HepG2 (cell line): ENCODE results near the gene ANKRD44. TPM values are rescaled to one million over a fixed set of nuclear protein-coding genes. Genes with fewer than 3 reads are reported as not detected.

Source experiments
- ATAC-seq: fragments of 200-7000 bp; cut with Tn5 transposase; 3 replicates; pipeline ENCODE4 v1.9.1; 2020; ENCODE audit warnings: mild to moderate bottlenecking, moderate library complexity
- BruUV-seq: library from RNA; stranded (reverse); fragments of 400-500 nt; replicated peaks from 2 replicates; lab custom pipeline; 2021; lab: Mats Ljungman, UMichigan
- CTCF ChIA-PET: fragments of 300-600 bp; formaldehyde crosslinking; extraction: SDS; loops from one replicate; lab custom pipeline; 2021; ENCODE audit warnings: low total read pairs, inconsistent platforms, low intra/inter-chr PET ratio; lab: Yijun Ruan, JAX
- POLR2A ChIA-PET: fragments of 350-600 bp; sonication (Branson Sonifier 250); formaldehyde crosslinking; loops from one replicate; lab custom pipeline; 2020; ENCODE audit warnings: antibody characterized with exemption, inconsistent platforms; lab: Yijun Ruan, JAX
- DNase-seq: peaks from one replicate; pipeline ENCODE4 v3.0.0-alpha.2; 2015; ENCODE audit warnings: low spot score
- FAIRE-seq: peaks from 3 replicates; lab custom pipeline; 2011; peaks lifted over from hg19 to GRCh38; lab: Jason Lieb, UNC
- H2AFZ ChIP-seq: one replicate; pipeline ENCODE4 v1.6.1; 2011; ENCODE audit warnings: low read length, inconsistent platforms
- H3K27ac ChIP-seq: fragments of 300-600 bp; 3 replicates; pipeline ENCODE4 v1.8.0; 2011; ENCODE audit warnings: mixed run types, mild to moderate bottlenecking, mixed read lengths, low read length, inconsistent platforms; ENCODE audit not compliant: insufficient read depth; ENCODE audit errors: extremely low read length
- H3K27me3 ChIP-seq, 2 experiments: fragments of 200-600 bp in 1 of 2; 2 replicates in 1 of 2; 3 replicates in 1 of 2; pipeline versions ENCODE4 v1.6.0 to v1.8.0; 2011; ENCODE audit warnings: low read length in 2 of 2, mild to moderate bottlenecking in 2 of 2, moderate library complexity in 2 of 2, inconsistent platforms in 1 of 2; ENCODE audit not compliant: insufficient read depth in 2 of 2, control insufficient read depth in 1 of 2
- H3K36me3 ChIP-seq, 2 experiments: fragments of 200-600 bp in 1 of 2; replicated peaks in 1 of 2; 2 replicates in 1 of 2; 3 replicates in 1 of 2; pipeline versions ENCODE4 v1.5.1 to v1.8.0; 2011; ENCODE audit warnings: low read length in 2 of 2, inconsistent platforms in 1 of 2; ENCODE audit not compliant: insufficient read depth in 2 of 2, control insufficient read depth in 1 of 2
- H3K4me1 ChIP-seq: 2 replicates; pipeline ENCODE4 v1.5.1; 2012; ENCODE audit warnings: low read length, inconsistent platforms; ENCODE audit not compliant: insufficient read depth
- H3K4me2 ChIP-seq: 2 replicates; pipeline ENCODE4 v1.6.0; 2011; ENCODE audit warnings: low read depth, low read length, inconsistent platforms
- H3K4me3 ChIP-seq, 3 experiments: fragments of 200-600 bp in 1 of 3; sonication (generic), shearing (Covaris generic) in 1 of 3; replicated peaks in 1 of 3; 2 replicates each; pipeline ENCODE4 v1.5.1; 2011 to 2016; ENCODE audit warnings: low read length in 3 of 3, inconsistent platforms in 2 of 3, low read depth in 2 of 3, mild to moderate bottlenecking in 2 of 3, control low read depth in 1 of 3, mixed read lengths in 1 of 3; ENCODE audit not compliant: insufficient read depth in 1 of 3
- H3K79me2 ChIP-seq: one replicate; pipeline ENCODE4 v1.6.1; 2011; ENCODE audit warnings: low read length, inconsistent platforms; ENCODE audit not compliant: insufficient read depth
- H3K9ac ChIP-seq: 2 replicates; pipeline ENCODE4 v1.6.0; 2011; ENCODE audit warnings: mild to moderate bottlenecking, low read depth, low read length, inconsistent platforms; ENCODE audit not compliant: insufficient read depth
- H3K9me3 ChIP-seq: 2 replicates; pipeline ENCODE4 v1.5.1; 2012; ENCODE audit warnings: mild to moderate bottlenecking, low read length
- H4K20me1 ChIP-seq: 2 replicates; pipeline ENCODE4 v1.6.0; 2011; ENCODE audit warnings: inconsistent platforms, mild to moderate bottlenecking, low read length, moderate library complexity; ENCODE audit not compliant: insufficient read depth
- ADNP ChIP-seq: sonication (generic); formaldehyde crosslinking; IDR thresholded peaks from 2 replicates; pipeline ENCODE4 v1.4.0; 2020; ENCODE audit warnings: missing genetic modification reagents
- CHD2 ChIP-seq: IDR thresholded peaks from 2 replicates; pipeline ENCODE4 v1.6.1; 2011; ENCODE audit warnings: low read depth, low read length, improper control_type of control experiment
- DMAP1 ChIP-seq: IDR thresholded peaks from 2 replicates; pipeline ENCODE4 v1.6.1; 2016
- FOXC1 ChIP-seq: sonication (generic); formaldehyde crosslinking; IDR thresholded peaks from 2 replicates; pipeline ENCODE4 v1.8.0; 2022; ENCODE audit warnings: mild to moderate bottlenecking, missing genetic modification reagents, borderline replicate concordance
- HOXD1 ChIP-seq: sonication (generic); formaldehyde crosslinking; IDR thresholded peaks from 2 replicates; pipeline ENCODE4 v1.5.0; 2020; ENCODE audit warnings: missing genetic modification reagents
- PBX3 ChIP-seq: sonication (generic); formaldehyde crosslinking; IDR thresholded peaks from 2 replicates; pipeline ENCODE4 v1.8.1; 2023; ENCODE audit warnings: missing genetic modification reagents, inconsistent platforms, borderline replicate concordance
- PCBP2 ChIP-seq: fragments of 200-400 bp; formaldehyde crosslinking; optimal IDR thresholded peaks from 2 replicates; pipeline ENCODE3; 2018; ENCODE audit warnings: low read length, low read depth; ENCODE audit not compliant: poor library complexity, severe bottlenecking
- SIX4 ChIP-seq: sonication (generic); formaldehyde crosslinking; IDR thresholded peaks from 2 replicates; pipeline ENCODE4 v1.4.0; 2020; ENCODE audit warnings: missing genetic modification reagents
- SPEN ChIP-seq: sonication (generic); formaldehyde crosslinking; IDR thresholded peaks from 2 replicates; pipeline ENCODE4 v1.5.1; 2020; ENCODE audit warnings: low read depth, mild to moderate bottlenecking, missing genetic modification reagents
- ZKSCAN5 ChIP-seq: sonication (generic); formaldehyde crosslinking; IDR thresholded peaks from 2 replicates; pipeline ENCODE4 v1.5.1; 2020; ENCODE audit warnings: mild to moderate bottlenecking, missing genetic modification reagents
- ZMAT5 ChIP-seq: sonication (generic); formaldehyde crosslinking; IDR thresholded peaks from 2 replicates; pipeline ENCODE4 v1.5.0; 2020; ENCODE audit warnings: mild to moderate bottlenecking, low read depth, missing genetic modification reagents, borderline replicate concordance
- ZMYM4 ChIP-seq: sonication (generic); formaldehyde crosslinking; IDR thresholded peaks from 2 replicates; pipeline ENCODE4 v1.8.1; 2023; ENCODE audit warnings: mild to moderate bottlenecking, missing genetic modification reagents
- ZNF124 ChIP-seq: sonication (generic); formaldehyde crosslinking; IDR thresholded peaks from 2 replicates; pipeline ENCODE4 v1.4.0; 2020; ENCODE audit warnings: missing genetic modification reagents
- ZNF260 ChIP-seq: sonication (generic); formaldehyde crosslinking; IDR thresholded peaks from 2 replicates; pipeline ENCODE4 v1.4.0; 2020; ENCODE audit warnings: missing genetic modification reagents, low read depth, mild to moderate bottlenecking, borderline replicate concordance
- ZNF441 ChIP-seq: sonication (generic); formaldehyde crosslinking; IDR thresholded peaks from 2 replicates; pipeline ENCODE4 v1.7.0; 2021; ENCODE audit warnings: missing genetic modification reagents, borderline replicate concordance
- ZNF460 ChIP-seq: sonication (generic); formaldehyde crosslinking; IDR thresholded peaks from 2 replicates; pipeline ENCODE4 v1.5.1; 2020; ENCODE audit warnings: missing genetic modification reagents, mild to moderate bottlenecking, borderline replicate concordance
- ZNF850 ChIP-seq: sonication (generic); formaldehyde crosslinking; conservative IDR thresholded peaks from 2 replicates; pipeline ENCODE4 v1.9.0; 2021; ENCODE audit warnings: mild to moderate bottlenecking, missing genetic modification reagents
- ZSCAN21 ChIP-seq: sonication (generic); formaldehyde crosslinking; IDR thresholded peaks from 2 replicates; pipeline ENCODE4 v1.8.0; 2022; ENCODE audit warnings: mild to moderate bottlenecking, missing genetic modification reagents, moderate library complexity, borderline replicate concordance
- WGBS: methylation state at CpG from one replicate; pipeline ENCODE4 v1.1.6; 2017; ENCODE audit warnings: low lambda C conversion rate; 5-methylcytosine and 5-hydroxymethylcytosine counted together
- in situ Hi-C: cut with HindIII; loops from 2 replicates; pipeline ENCODE4 v1.10.0; 2017; ENCODE audit warnings: low pct_unique_long_range_greater_than_20kb; ENCODE audit not compliant: extremely low pct_ligation_motif_present
- intact Hi-C: fragments of 100-400 bp; cut with micrococcal nuclease; formaldehyde crosslinking; loops from one replicate; pipeline ENCODE4 v1.10.0; 2022; ENCODE audit not compliant: unreplicated experiment
- polyA plus RNA-seq, 8 experiments: library from polyadenylated mRNA; depleted of rRNA in 3 of 8; stranded (reverse) in 7 of 8; unstranded in 1 of 8; fragments of >200 nt; fragmentation: Illumina TruSeq in 4 of 8; extraction: Trizol in 4 of 8; gene quantifications; 2 replicates each; pipeline versions ENCODE4 v1.2.1 to v1.2.3, GENCODE V29; 2011 to 2016; ENCODE audit warnings: low read depth in 4 of 8, missing spikeins in 1 of 8, mixed read lengths in 1 of 8; ENCODE audit not compliant: insufficient read depth in 1 of 8
- total RNA-seq, 5 experiments: library from RNA; depleted of rRNA; stranded (reverse); fragments of >200 nt; fragmentation: Illumina TruSeq; extraction: Trizol; gene quantifications; 2 replicates each; pipeline ENCODE4 v1.2.3, GENCODE V29; 2016; ENCODE audit warnings: low read depth in 1 of 5
- TF ChIP-seq, protein P1 (sequence below): sonication (generic); formaldehyde crosslinking; IDR thresholded peaks from 2 replicates; pipeline ENCODE4 v1.4.0; 2020; ENCODE audit warnings: mild to moderate bottlenecking, missing genetic modification reagents
- TF ChIP-seq, protein P2 (sequence below): sonication (generic); formaldehyde crosslinking; IDR thresholded peaks from 2 replicates; pipeline ENCODE4 v1.5.0; 2020; ENCODE audit warnings: missing genetic modification reagents

Gene ANKRD44
- total and polyA plus RNA-seq, 2 of the 13 experiments (the other 11 are each of a cell fraction or from before 2014, with no cell fraction given) = 0.04 to 0.11 TPM

DNA sequence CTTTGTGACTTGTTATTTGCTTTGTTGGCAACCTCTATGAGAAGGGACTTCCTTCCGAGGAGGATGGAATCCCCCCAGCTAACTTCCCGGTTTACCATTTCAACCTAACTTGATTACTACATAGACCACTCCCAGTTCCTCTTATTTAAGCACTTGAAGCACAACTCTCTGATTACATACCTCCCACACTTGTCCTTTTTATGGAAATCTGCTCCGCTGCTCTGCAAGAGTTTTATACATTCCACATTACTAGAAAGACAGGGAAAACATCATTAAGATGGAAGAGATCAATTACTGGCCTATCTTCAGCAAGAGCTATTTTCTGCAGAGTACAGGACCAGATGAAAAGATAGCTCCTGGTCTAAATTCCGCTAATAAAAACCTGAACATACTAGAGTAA, 224.1 kb downstream of the ANKRD44 start:
- POLR2A ChIA-PET = no interaction called here
- H3K9me3 ChIP-seq = no peaks in the 10 kb centered on the region
- H3K36me3 ChIP-seq = no peaks in the 10 kb centered on the region
- no peak overlapping the region for H3K27ac ChIP-seq
- no peak overlapping the region for H3K4me3 ChIP-seq
- H3K79me2 ChIP-seq = no peaks in the 10 kb centered on the region
- DNase-seq (no peak), ATAC-seq (no peak), FAIRE-seq (no peak)
- no peak overlapping the region for H3K9ac ChIP-seq
- no peak overlapping the region for H2AFZ ChIP-seq
- H3K4me2 ChIP-seq = no peak overlapping the region
- WGBS = 17% methylated on average over 4 of the region's 4 CpGs
- intact Hi-C loops (no loop called here), in situ Hi-C loops (no loop called here)
- H3K4me1 ChIP-seq = no peaks in the 10 kb centered on the region
- no TSS peak for BruUV-seq
- no peaks in the 10 kb centered on the region for H4K20me1 ChIP-seq
- H3K27me3 ChIP-seq = no peaks in the 10 kb centered on the region
- CTCF ChIA-PET = no interaction called here
- TF ChIP-seq PBX3 (CRISPR knock-in tag) (no peak), ZNF260 (CRISPR knock-in tag) (no peak), CHD2 (no peak), ZMYM4 (CRISPR knock-in tag) (no peak), ZMAT5 (no peak), SPEN (CRISPR knock-in tag) (no peak), ZNF850 (CRISPR knock-in tag) (no peak), ADNP (CRISPR knock-in tag) (no peak), PCBP2 (no peak), ZNF441 (CRISPR knock-in tag) (no peak), DMAP1 (CRISPR knock-in tag) (no peak), ZNF460 (no peak), HOXD1 (no peak), ZKSCAN5 (CRISPR knock-in tag) (no peak), FOXC1 (CRISPR knock-in tag) (no peak), ZNF124 (CRISPR knock-in tag) (no peak), ZSCAN21 (no peak), SIX4 (CRISPR knock-in tag) (no peak)
- TF ChIP-seq, protein P1, sequence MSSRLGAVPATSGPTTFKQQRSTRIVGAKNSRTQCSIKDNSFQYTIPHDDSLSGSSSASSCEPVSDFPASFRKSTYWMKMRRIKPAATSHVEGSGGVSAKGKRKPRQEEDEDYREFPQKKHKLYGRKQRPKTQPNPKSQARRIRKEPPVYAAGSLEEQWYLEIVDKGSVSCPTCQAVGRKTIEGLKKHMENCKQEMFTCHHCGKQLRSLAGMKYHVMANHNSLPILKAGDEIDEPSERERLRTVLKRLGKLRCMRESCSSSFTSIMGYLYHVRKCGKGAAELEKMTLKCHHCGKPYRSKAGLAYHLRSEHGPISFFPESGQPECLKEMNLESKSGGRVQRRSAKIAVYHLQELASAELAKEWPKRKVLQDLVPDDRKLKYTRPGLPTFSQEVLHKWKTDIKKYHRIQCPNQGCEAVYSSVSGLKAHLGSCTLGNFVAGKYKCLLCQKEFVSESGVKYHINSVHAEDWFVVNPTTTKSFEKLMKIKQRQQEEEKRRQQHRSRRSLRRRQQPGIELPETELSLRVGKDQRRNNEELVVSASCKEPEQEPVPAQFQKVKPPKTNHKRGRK (CRISPR knock-in tag) = no peak
- TF ChIP-seq, protein P2, sequence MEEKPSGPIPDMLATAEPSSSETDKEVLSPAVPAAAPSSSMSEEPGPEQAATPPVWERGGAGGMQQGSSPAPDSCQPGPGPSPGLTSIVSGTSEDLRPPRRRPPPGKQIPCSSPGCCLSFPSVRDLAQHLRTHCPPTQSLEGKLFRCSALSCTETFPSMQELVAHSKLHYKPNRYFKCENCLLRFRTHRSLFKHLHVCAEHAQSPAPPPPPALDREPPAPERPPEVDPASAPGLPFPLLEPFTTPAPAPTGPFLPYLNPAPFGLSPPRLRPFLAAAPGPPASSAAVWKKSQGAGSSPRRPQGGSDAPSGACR (CRISPR knock-in tag) = no peak
